Activated CD8-positive, alpha-beta memory T cell treated with anti-CD3 and anti-CD28 coated beads for 24 hours (primary cell): ENCODE data around the gene SSTR3.
"Not testable (repeated sequence)": the region's sequence is repeated elsewhere in the genome, so short reads cannot be mapped to it uniquely, and the experiment has no call there.

Experiments used
- DNase-seq: peaks from one replicate; pipeline ENCODE4 v3.0.0-alpha.2; 2020

SSTR3 gene

GRCh38 chr22:37241351-37242142 is 29.3 kb upstream of the SSTR3 start:
- peak; percentile 82 for DNase-seq

- DNase-seq, result no peak
These were observed 28.7 kb upstream of the SSTR3 start for GRCh38 chr22:37240941-37241320.

GRCh38 chr22:37240240-37240940 is 28.1 kb upstream of the SSTR3 start:
- peak; percentile 59 for DNase-seq

- DNase-seq, result peak; percentile 60
These were observed 27.3 kb upstream of the SSTR3 start for GRCh38 chr22:37239336-37240239.

GRCh38 chr22:37237371-37238268 is 25.3 kb upstream of the SSTR3 start:
- DNase-seq, result peak; percentile 64

- DNase-seq, result peak; percentile 64
These were observed 23.8 kb upstream of the SSTR3 start for GRCh38 chr22:37235897-37236607.

- peak; percentile 64 for DNase-seq
These were observed 22.7 kb upstream of the SSTR3 start for GRCh38 chr22:37234736-37235711.

GRCh38 chr22:37233751-37234631 is 21.7 kb upstream of the SSTR3 start:
- DNase-seq, result peak; percentile 64

- not testable (repeated sequence) for DNase-seq
These were observed 21.1 kb upstream of the SSTR3 start for GRCh38 chr22:37233371-37233750.

- peak; percentile 70 for DNase-seq
These were observed 20.1 kb upstream of the SSTR3 start for GRCh38 chr22:37232140-37232998.

- DNase-seq, result peak; percentile 85
These were observed 19.3 kb upstream of the SSTR3 start for GRCh38 chr22:37231406-37232139.

- DNase-seq, result peak; percentile 87
These were observed 18.6 kb upstream of the SSTR3 start for GRCh38 chr22:37230673-37231405.

GRCh38 chr22:37229805-37230672 is 17.8 kb upstream of the SSTR3 start:
- DNase-seq, result peak; percentile 92

GRCh38 chr22:37229012-37229804 is 16.9 kb upstream of the SSTR3 start:
- DNase-seq, result peak; percentile 84
